Astrocyte (in vitro differentiated cells and primary cell): Measurements from ENCODE around the gene WIZ.
"Not testable (repeated sequence)": the region's sequence is repeated elsewhere in the genome, so short reads cannot be mapped to it uniquely, and the experiment has no call there.

ENCODE experiments used
- EZH2 ChIP-seq: IDR thresholded peaks from 2 replicates; pipeline ENCODE4 v1.6.1; 2012; ENCODE audit warnings: mild to moderate bottlenecking, low read length, inconsistent platforms; ENCODE audit not compliant: insufficient read depth
- TF ChIP-seq, protein P1 (sequence below): IDR thresholded peaks from 2 replicates; pipeline ENCODE4 v1.5.1; 2011; ENCODE audit warnings: low read depth, mild to moderate bottlenecking, inconsistent platforms, low read length, moderate library complexity; ENCODE audit not compliant: insufficient read depth

- TF ChIP-seq, protein P1, sequence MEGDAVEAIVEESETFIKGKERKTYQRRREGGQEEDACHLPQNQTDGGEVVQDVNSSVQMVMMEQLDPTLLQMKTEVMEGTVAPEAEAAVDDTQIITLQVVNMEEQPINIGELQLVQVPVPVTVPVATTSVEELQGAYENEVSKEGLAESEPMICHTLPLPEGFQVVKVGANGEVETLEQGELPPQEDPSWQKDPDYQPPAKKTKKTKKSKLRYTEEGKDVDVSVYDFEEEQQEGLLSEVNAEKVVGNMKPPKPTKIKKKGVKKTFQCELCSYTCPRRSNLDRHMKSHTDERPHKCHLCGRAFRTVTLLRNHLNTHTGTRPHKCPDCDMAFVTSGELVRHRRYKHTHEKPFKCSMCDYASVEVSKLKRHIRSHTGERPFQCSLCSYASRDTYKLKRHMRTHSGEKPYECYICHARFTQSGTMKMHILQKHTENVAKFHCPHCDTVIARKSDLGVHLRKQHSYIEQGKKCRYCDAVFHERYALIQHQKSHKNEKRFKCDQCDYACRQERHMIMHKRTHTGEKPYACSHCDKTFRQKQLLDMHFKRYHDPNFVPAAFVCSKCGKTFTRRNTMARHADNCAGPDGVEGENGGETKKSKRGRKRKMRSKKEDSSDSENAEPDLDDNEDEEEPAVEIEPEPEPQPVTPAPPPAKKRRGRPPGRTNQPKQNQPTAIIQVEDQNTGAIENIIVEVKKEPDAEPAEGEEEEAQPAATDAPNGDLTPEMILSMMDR = not testable (repeated sequence)
- TF ChIP-seq EZH2 = not testable (repeated sequence)
Observed at GRCh38 chr19:15473821-15474220, 24.1 kb upstream of the WIZ start.
